ENCODE measurements around the gene OVCA2. TPM values are rescaled to one million over a fixed set of nuclear protein-coding genes. Genes with fewer than 3 reads are reported as not detected.

OVCA2 gene
- total RNA-seq, 2 donors from 2014 or later = 17.1 to 36.3 TPM

- H3K27ac ChIP-seq = no peak overlapping the region
- TF ChIP-seq POLR2A (IDR thresholded peaks at IDR 0.05) = no peak
- TF ChIP-seq, protein P1, sequence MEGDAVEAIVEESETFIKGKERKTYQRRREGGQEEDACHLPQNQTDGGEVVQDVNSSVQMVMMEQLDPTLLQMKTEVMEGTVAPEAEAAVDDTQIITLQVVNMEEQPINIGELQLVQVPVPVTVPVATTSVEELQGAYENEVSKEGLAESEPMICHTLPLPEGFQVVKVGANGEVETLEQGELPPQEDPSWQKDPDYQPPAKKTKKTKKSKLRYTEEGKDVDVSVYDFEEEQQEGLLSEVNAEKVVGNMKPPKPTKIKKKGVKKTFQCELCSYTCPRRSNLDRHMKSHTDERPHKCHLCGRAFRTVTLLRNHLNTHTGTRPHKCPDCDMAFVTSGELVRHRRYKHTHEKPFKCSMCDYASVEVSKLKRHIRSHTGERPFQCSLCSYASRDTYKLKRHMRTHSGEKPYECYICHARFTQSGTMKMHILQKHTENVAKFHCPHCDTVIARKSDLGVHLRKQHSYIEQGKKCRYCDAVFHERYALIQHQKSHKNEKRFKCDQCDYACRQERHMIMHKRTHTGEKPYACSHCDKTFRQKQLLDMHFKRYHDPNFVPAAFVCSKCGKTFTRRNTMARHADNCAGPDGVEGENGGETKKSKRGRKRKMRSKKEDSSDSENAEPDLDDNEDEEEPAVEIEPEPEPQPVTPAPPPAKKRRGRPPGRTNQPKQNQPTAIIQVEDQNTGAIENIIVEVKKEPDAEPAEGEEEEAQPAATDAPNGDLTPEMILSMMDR (IDR thresholded peaks at IDR 0.05) = no peak
- no peak for ATAC-seq
- peaks cover 0 to 13% of the 10 kb centered on the region in 2 donors for H3K36me3 ChIP-seq (replicated peaks in 1 of 2; ENCODE audit: insufficient read depth in 1 of 2, low read depth in 2 of 2)
- intact Hi-C loops (cut with DNase I) = no loop called here
- WGBS, 2 donors = 80 to 95% methylated on average over 9 of the region's 9 CpGs
- H3K4me1 ChIP-seq = peaks cover 20% of the 10 kb centered on the region
- no peaks in the 10 kb centered on the region for H3K27me3 ChIP-seq
- no peak for DNase-seq
- no peaks in the 10 kb centered on the region for H3K9me3 ChIP-seq
- H3K4me3 ChIP-seq = no peak overlapping the region
Measured at GRCh38 chr17:2081564-2081963, 39.7 kb downstream of the OVCA2 start.

DNA sequence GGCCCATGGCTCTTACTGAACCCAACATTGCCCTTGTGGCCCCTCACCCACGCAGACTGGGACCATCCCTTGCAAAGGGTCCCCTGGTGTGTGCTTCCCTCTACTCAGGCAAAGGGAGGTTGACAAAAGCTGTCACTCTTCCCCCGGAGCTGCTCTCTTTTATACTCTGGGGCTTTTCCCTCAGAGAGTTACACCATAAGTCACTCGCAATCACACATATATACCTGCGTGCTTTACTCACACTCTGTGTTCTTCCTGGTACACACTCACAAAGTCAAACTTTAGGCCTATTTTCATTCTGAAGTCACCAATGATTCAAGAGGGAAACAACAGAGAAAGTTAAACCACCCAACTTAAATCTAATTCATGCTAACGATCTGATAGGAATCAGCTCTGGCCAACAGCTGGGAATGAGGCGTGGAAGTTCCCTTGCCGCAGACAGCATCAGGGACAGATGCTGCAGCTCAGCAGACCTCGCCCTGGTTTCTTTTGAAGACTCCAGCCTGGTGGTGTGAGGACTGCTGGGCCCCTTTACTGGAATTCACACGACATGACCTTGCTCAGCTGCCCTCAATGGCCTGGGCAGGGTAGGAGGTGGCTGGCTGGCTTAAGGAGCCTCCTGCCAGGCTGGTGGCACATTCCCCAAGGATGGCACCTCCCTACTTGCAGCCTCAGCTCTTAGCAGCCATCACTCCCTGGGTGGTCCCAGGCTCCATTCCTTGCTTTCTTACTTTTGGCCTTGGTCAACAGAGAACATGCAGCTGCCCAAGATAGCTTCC lies 40.4 kb downstream of the OVCA2 start:
- intact Hi-C loops (cut with DNase I) = no loop called here
- no peaks in the 10 kb centered on the region for H3K9me3 ChIP-seq
- H3K36me3 ChIP-seq (replicated peaks in 1 of 2; ENCODE audit: insufficient read depth in 1 of 2, low read depth in 2 of 2) = peaks cover 0 to 11% of the 10 kb centered on the region in 2 donors
- peaks cover 20% of the 10 kb centered on the region for H3K4me1 ChIP-seq
- no peaks in the 10 kb centered on the region for H3K27me3 ChIP-seq
- no peak overlapping the region for H3K27ac ChIP-seq
- TF ChIP-seq POLR2A (IDR thresholded peaks at IDR 0.05) = no peak
- TF ChIP-seq, protein P1 (IDR thresholded peaks at IDR 0.05) = no peak
- H3K4me3 ChIP-seq = no peak overlapping the region
- DNase-seq (no peak), ATAC-seq (no peak)
- 74 to 76% methylated on average over 9 of the region's 9 CpGs for WGBS, 2 donors

DNA sequence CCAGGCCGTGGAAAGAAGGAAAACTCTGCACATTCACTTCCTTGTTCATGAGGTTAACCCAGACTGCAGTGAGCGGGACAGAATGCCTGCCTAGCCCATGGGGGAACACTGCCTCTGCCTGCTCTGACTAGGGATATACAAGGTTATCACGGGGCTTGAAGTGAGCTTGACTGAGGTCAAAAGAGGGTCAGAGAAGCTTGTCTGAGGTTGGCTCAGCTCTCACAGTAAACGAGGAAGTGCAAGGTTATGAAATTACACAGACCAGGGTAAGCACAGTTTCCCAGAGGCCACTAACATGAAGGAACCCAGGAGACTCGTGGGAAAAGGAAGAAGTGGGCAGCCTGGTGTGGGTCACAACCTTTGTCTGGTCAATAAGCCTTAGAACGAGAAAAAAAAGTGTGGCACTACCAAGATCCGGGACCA lies 41.8 kb downstream of the OVCA2 start:
- no peak overlapping the region for H3K4me3 ChIP-seq
- ATAC-seq = peak; percentile 39
- no peaks in the 10 kb centered on the region for H3K9me3 ChIP-seq
- DNase-seq = peak in 1 of 4 donors; percentile 78
- H3K36me3 ChIP-seq (replicated peaks in 1 of 2; ENCODE audit: insufficient read depth in 1 of 2, low read depth in 2 of 2) = peaks cover 0 to 9% of the 10 kb centered on the region in 2 donors
- intact Hi-C loops (cut with DNase I) = no loop called here
- WGBS, 2 donors = 36 to 58% methylated on average over 7 of the region's 7 CpGs
- peak overlapping the region in 3 of 4 donors; percentile 44 to 76 (median 63) for H3K27ac ChIP-seq
- H3K4me1 ChIP-seq = peaks cover 27% of the 10 kb centered on the region
- H3K27me3 ChIP-seq = no peaks in the 10 kb centered on the region
- TF ChIP-seq POLR2A (IDR thresholded peaks at IDR 0.05) = peak in 1 of 3 donors; percentile 15
- TF ChIP-seq, protein P1 (IDR thresholded peaks at IDR 0.05) = no peak

- H3K36me3 ChIP-seq (replicated peaks in 1 of 2; ENCODE audit: insufficient read depth in 1 of 2, low read depth in 2 of 2) = peaks cover 0 to 9% of the 10 kb centered on the region in 2 donors
- intact Hi-C loops (cut with DNase I) = no loop called here
- H3K9me3 ChIP-seq = no peaks in the 10 kb centered on the region
- H3K4me3 ChIP-seq = no peak overlapping the region
- DNase-seq (no peak), ATAC-seq (peak; percentile 40)
- H3K4me1 ChIP-seq = peaks cover 28% of the 10 kb centered on the region
- TF ChIP-seq, protein P1 (IDR thresholded peaks at IDR 0.05) = no peak
- TF ChIP-seq POLR2A (IDR thresholded peaks at IDR 0.05) = no peak
- 83% methylated on average over 6 to 8 of the region's 8 CpGs for WGBS, 2 donors
- peak overlapping the region; percentile 22 to 76 (median 54) for H3K27ac ChIP-seq
- no peaks in the 10 kb centered on the region for H3K27me3 ChIP-seq
Measured at GRCh38 chr17:2084036-2084765, 42.4 kb downstream of the OVCA2 start.

Data from body of pancreas (tissue), 4 donors.